ENCODE measurements around the gene PPM1H.

The PPM1H gene

GRCh38 chr12:62709311-62709710, 225.6 kb downstream of the PPM1H start:
- Histone ChIP-seq H3K4me1 (ENCODE audit: control insufficient read depth in 1 of 2, insufficient read depth in 1 of 2, low read depth in 1 of 2, low read length in 1 of 2) (peaks cover 0 to 3% of the 10 kb centered on the region in 2 experiments), H3K27ac (no peak overlapping the region), H3K4me3 (ENCODE audit: low read depth in 1 of 2, low read length in 1 of 2) (no peak overlapping the region), H3K27me3 (no peaks in the 10 kb centered on the region), H3K36me3 (peaks cover 4% of the 10 kb centered on the region), H3K9me3 (no peaks in the 10 kb centered on the region)
- TF ChIP-seq CTCF (IDR thresholded peaks at IDR 0.05): no peak

DNA sequence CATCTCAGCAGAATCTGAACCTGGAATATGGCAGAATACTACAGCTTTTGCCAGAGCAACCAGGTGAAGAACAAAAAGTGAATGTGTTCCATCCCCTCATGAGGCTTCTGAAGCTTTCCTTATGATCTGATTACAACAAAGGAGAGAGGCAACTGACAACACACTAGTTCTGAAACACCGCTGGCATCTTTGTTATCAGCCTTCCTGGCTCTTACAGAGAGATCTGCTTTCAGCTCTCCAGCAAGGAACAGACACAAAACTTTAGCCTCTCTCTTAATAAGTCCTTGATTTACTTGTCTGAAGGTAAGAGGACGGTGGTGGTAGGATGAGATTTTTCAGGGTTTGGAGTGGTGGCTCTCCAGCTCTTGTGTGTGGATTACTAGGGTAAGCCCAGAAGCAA, 227.0 kb downstream of the PPM1H start:
- no peak for TF ChIP-seq CTCF (IDR thresholded peaks at IDR 0.05)
- H3K4me3 ChIP-seq (ENCODE audit: low read depth in 1 of 2, low read length in 1 of 2): no peak overlapping the region

GRCh38 chr12:62705846-62706245, 229.1 kb downstream of the PPM1H start:
- no peak overlapping the region for H3K27ac ChIP-seq
- peaks cover 20 to 23% of the 10 kb centered on the region in 2 experiments for H3K4me1 ChIP-seq (ENCODE audit: control insufficient read depth in 1 of 2, insufficient read depth in 1 of 2, low read depth in 1 of 2, low read length in 1 of 2)
- H3K36me3 ChIP-seq: peaks cover 4% of the 10 kb centered on the region
- TF ChIP-seq CTCF (IDR thresholded peaks at IDR 0.05): no peak
- no peaks in the 10 kb centered on the region for H3K27me3 ChIP-seq
- no peaks in the 10 kb centered on the region for H3K9me3 ChIP-seq
- no peak overlapping the region for H3K4me3 ChIP-seq (ENCODE audit: low read depth in 1 of 2, low read length in 1 of 2)

More for the DNA sequence above, 227.0 kb downstream of the PPM1H start:
- H3K9me3 ChIP-seq: no peaks in the 10 kb centered on the region
- H3K4me1 ChIP-seq (ENCODE audit: control insufficient read depth in 1 of 2, insufficient read depth in 1 of 2, low read depth in 1 of 2, low read length in 1 of 2): peaks cover 8 to 12% of the 10 kb centered on the region in 2 experiments
- no peak overlapping the region for H3K27ac ChIP-seq
- H3K36me3 ChIP-seq: peaks cover 4% of the 10 kb centered on the region
- no peaks in the 10 kb centered on the region for H3K27me3 ChIP-seq

DNA sequence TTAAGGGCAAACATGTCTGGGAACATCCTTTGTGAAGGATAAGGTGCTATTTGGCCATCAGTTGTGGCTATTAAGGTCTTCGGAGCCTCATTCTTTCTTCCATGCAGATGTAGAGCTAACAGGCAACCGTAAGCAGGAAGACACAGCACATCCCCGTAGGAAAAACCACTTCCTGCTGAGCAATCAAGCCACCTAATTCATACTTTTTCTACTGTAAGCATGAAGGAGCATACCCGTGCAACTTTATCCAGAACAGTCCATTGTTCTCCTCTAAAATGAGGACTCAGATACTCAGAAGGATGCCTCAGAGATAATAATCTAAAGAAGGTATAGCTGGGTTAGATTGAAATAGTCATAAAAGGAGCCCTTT, 232.0 kb downstream of the PPM1H start:
- Histone ChIP-seq H3K4me1 (ENCODE audit: control insufficient read depth in 1 of 2, insufficient read depth in 1 of 2, low read depth in 1 of 2, low read length in 1 of 2) (peaks cover 23% of the 10 kb centered on the region in 2 experiments), H3K27ac (no peak overlapping the region), H3K27me3 (no peaks in the 10 kb centered on the region), H3K9me3 (no peaks in the 10 kb centered on the region), H3K36me3 (peaks cover 3% of the 10 kb centered on the region), H3K4me3 (ENCODE audit: low read depth in 1 of 2, low read length in 1 of 2) (no peak overlapping the region)
- no peak for TF ChIP-seq CTCF (IDR thresholded peaks at IDR 0.05)

- Histone ChIP-seq H3K4me3 (ENCODE audit: low read depth in 1 of 2, low read length in 1 of 2) (no peak overlapping the region), H3K36me3 (no peaks in the 10 kb centered on the region), H3K27me3 (no peaks in the 10 kb centered on the region), H3K9me3 (no peaks in the 10 kb centered on the region), H3K27ac (no peak overlapping the region), H3K4me1 (ENCODE audit: control insufficient read depth in 1 of 2, insufficient read depth in 1 of 2, low read depth in 1 of 2, low read length in 1 of 2) (peaks cover 27 to 32% of the 10 kb centered on the region in 2 experiments)
- TF ChIP-seq CTCF (IDR thresholded peaks at IDR 0.05): no peak
These were observed 233.5 kb downstream of the PPM1H start for GRCh38 chr12:62701492-62701891.
